Heart left ventricle (tissue), 16 donors: ENCODE measurements around the gene SULT1A4. TPM values are rescaled to one million over a fixed set of nuclear protein-coding genes. Genes with fewer than 3 reads are reported as not detected.
"Not testable (repeated sequence)": the region's sequence is repeated elsewhere in the genome, so short reads cannot be mapped to it uniquely, and the experiment has no call there.

ENCODE experiments used
- ATAC-seq, 4 donors: fragments of 200-7000 bp; cut with Tn5 transposase; one replicate each; pipeline ENCODE4 v1.9.1; 2020 to 2022; ENCODE audit warnings: moderate library complexity in 4 of 4, mild to moderate bottlenecking in 3 of 4, moderate number of reproducible peaks in 1 of 4
- DNase-seq, 5 donors: peaks; one replicate each; pipeline ENCODE4 v3.0.0-alpha.2; 2020
- H3K27ac ChIP-seq, 12 donors: fragments of 200-600 bp; sonication (generic) in 4 of 12; one replicate each; pipeline versions ENCODE4 v1.5.0 to v1.8.0; 2016 to 2022; ENCODE audit warnings: mild to moderate bottlenecking in 2 of 12
- H3K27me3 ChIP-seq, 9 donors: fragments of 200-600 bp; sonication (generic) in 2 of 9; one replicate each; pipeline versions ENCODE4 v1.5.1 to v1.8.0; 2016 to 2022; ENCODE audit warnings: mild to moderate bottlenecking in 3 of 9
- H3K36me3 ChIP-seq, 9 donors: fragments of 200-600 bp; sonication (generic) in 2 of 9; one replicate each; pipeline versions ENCODE4 v1.5.0 to v1.8.0; 2018 to 2022; ENCODE audit warnings: mild to moderate bottlenecking in 2 of 9
- H3K4me1 ChIP-seq, 12 donors: fragments of 200-600 bp; sonication (generic) in 4 of 12; one replicate each; pipeline versions ENCODE4 v1.5.0 to v1.8.0; 2016 to 2022; ENCODE audit warnings: mild to moderate bottlenecking in 3 of 12
- H3K4me3 ChIP-seq, 12 donors: fragments of 200-600 bp; sonication (generic) in 4 of 12; one replicate each; pipeline versions ENCODE4 v1.5.0 to v1.8.0; 2017 to 2022; ENCODE audit warnings: mild to moderate bottlenecking in 9 of 12, moderate library complexity in 4 of 12
- H3K9me3 ChIP-seq, 12 donors: fragments of 200-600 bp; sonication (generic) in 4 of 12; one replicate each; pipeline versions ENCODE4 v1.5.0 to v1.8.0; 2016 to 2022; ENCODE audit warnings: mild to moderate bottlenecking in 1 of 12
- WGBS, 4 donors: extraction: QIAGEN DNeasy Blood & Tissue Kit in 2 of 4; methylation state at CpG; one replicate each; pipeline versions ENCODE4 v1.1.5 to v1.1.7; 2013 to 2018; 5-methylcytosine and 5-hydroxymethylcytosine counted together
- intact Hi-C, 10 donors: fragments of 100-400 bp; cut with DNase I; formaldehyde crosslinking; loops; one replicate each; pipeline versions ENCODE4 v1.11.1 to v1.14.2; 2022
- polyA plus RNA-seq, 2 donors: library from polyadenylated mRNA; stranded (reverse); fragments of 200-250 nt; gene quantifications; one replicate each; pipeline ENCODE4 v1.2.3, GENCODE V29; 2013
- total RNA-seq, 9 donors: library from RNA; depleted of rRNA in 2 of 9; stranded (reverse); fragments of >200 nt in 2 of 9; fragmentation: NEBNext Ultra II Directional in 3 of 9; extraction: Animal tissue kit (Norgen Biotek cat#: 25700) in 3 of 9; gene quantifications; one replicate each; pipeline versions ENCODE4 v1.1.0 to v1.2.4, GENCODE V29; 2016 to 2023
- TF ChIP-seq, protein P1 (sequence below), 12 donors: fragments of 200-600 bp; sonication (generic) in 4 of 12; IDR thresholded peaks; one replicate each; pipeline versions ENCODE4 v1.5.0 to v1.8.0; 2018 to 2022; ENCODE audit warnings: antibody characterized with exemption in 12 of 12, mild to moderate bottlenecking in 5 of 12
- donor health status: ischemic (EF 13 %, LVEDD 7.1; RV severe dilation, severe dysfunction).
- donor health status: healthy with polysubstance abuse.
- donor health status: DM: no; HTN: yes; CAD: no.
- donor health status: DM: no; HTN: no; CAD: no.
- donor health status: ischemic (EF 25% LVEDD 6.9; RV normal size, moderate dysfunction).
- donor health status: ischemic (EF 25% LVEDD 5.7; RV mildly dilated, moderate dysfunction).
- donor health status: healthy.
- donor health status: DM: yes; HTN: yes; CAD: no.
- donor health status: ischemic (EF 35%, LVEDD 5.7; RV mildly dilated, moderate dysfunction).
- donor health status: nonischemic (EF 11% LVEDD 7.7; RV severe dilation, severe dysfunction).
- donor health status: DM: yes; HTN: yes; CAD: no.
- donor health status: PGD.
- donor health status: ischemic (EF 29% LVEDD 5.4; RV normal size, mild dysfunction).
- donor health status: nonischemic (EF 23%, LVEDD 6.1; RV moderate dilation, normal function).

The SULT1A4 gene
- total and polyA plus RNA-seq, 11 donors: 2.1 to 19.2 (median 7.4) TPM

GRCh38 chr16:29467654-29468366 lies 8.1 kb downstream of the SULT1A4 start:
- H3K9me3 ChIP-seq, H3K4me3 ChIP-seq, H3K27me3 ChIP-seq, DNase-seq, H3K36me3 ChIP-seq, intact Hi-C loops, H3K4me1 ChIP-seq, H3K27ac ChIP-seq: not testable (repeated sequence)
- WGBS, 4 donors: 38% methylated on average over 2 of the region's 10 CpGs; no CpG with 5 or more reads in 3 of the 4 donors
- peak in 3 of 4 donors; percentile 25 to 28 (median 25) for ATAC-seq

DNA sequence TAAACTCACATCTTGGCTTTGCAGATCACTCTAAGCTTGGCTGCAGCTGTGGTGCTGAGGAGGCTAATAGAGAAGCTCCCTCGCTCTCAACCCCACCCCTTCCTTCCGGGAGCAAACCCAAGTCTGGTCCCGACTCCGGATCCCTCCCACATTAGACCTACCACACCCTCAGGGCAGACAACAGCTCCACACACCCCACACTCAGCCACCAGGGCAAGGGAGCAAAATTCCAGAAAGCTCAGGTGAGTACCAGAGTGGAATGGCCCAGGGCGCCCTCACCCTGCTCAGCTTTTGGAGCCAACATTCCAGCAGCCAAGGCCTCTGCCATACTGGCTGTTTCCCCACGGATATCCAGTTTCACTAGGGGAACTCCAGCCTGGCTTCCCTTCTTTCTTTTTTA lies 9.9 kb downstream of the SULT1A4 start:
- H3K27me3 ChIP-seq, intact Hi-C loops, H3K36me3 ChIP-seq, H3K9me3 ChIP-seq, H3K4me1 ChIP-seq: not testable (repeated sequence)
- DNase-seq (peak; percentile 75 to 91 (median 82)), ATAC-seq (peak; percentile 81 to 94 (median 86))
- Histone ChIP-seq H3K4me3 (peak overlapping the region in 7 of 12 donors; percentile 7 to 48 (median 27)), H3K27ac (peak overlapping the region in 9 of 12 donors; percentile 47 to 84 (median 70))
- WGBS, 4 donors: 14 to 59% (median 42%) methylated on average over 2 to 5 of the region's 6 CpGs
- TF ChIP-seq, protein P1, sequence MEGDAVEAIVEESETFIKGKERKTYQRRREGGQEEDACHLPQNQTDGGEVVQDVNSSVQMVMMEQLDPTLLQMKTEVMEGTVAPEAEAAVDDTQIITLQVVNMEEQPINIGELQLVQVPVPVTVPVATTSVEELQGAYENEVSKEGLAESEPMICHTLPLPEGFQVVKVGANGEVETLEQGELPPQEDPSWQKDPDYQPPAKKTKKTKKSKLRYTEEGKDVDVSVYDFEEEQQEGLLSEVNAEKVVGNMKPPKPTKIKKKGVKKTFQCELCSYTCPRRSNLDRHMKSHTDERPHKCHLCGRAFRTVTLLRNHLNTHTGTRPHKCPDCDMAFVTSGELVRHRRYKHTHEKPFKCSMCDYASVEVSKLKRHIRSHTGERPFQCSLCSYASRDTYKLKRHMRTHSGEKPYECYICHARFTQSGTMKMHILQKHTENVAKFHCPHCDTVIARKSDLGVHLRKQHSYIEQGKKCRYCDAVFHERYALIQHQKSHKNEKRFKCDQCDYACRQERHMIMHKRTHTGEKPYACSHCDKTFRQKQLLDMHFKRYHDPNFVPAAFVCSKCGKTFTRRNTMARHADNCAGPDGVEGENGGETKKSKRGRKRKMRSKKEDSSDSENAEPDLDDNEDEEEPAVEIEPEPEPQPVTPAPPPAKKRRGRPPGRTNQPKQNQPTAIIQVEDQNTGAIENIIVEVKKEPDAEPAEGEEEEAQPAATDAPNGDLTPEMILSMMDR (IDR thresholded peaks at IDR 0.05): peak in 1 of 12 donors; percentile 15

DNA sequence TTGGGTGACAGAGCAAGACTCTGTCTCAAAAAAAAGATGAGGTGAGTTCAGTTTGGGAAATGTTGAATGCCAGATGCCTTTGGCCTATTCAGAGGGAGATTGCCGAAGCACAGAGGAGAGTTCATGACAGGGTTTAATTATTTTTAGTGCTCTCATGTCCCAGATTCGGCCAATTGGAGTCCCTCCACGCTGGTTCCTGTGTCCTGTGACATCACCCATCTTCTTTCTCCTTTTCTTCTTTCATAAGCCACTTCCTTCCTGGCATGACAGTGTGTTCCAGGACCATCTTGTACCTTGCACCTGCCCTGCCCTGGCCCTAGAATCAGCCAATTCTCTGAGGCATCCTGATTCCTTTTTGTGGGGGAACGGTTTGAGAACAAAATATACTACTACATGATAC lies 12.4 kb downstream of the SULT1A4 start:
- H3K4me1 ChIP-seq, H3K36me3 ChIP-seq, H3K27ac ChIP-seq, DNase-seq, ATAC-seq, H3K9me3 ChIP-seq, H3K27me3 ChIP-seq, H3K4me3 ChIP-seq, intact Hi-C loops: not testable (repeated sequence)
- no CpG with 5 or more reads among the region's 4 CpGs for WGBS, 4 donors

GRCh38 chr16:29482276-29482675 lies 22.6 kb downstream of the SULT1A4 start:
- H3K4me3 ChIP-seq, H3K27ac ChIP-seq, H3K36me3 ChIP-seq, H3K9me3 ChIP-seq, ATAC-seq, H3K4me1 ChIP-seq, intact Hi-C loops, H3K27me3 ChIP-seq: not testable (repeated sequence)
- DNase-seq: peak in 3 of 5 donors; percentile 1 to 55 (median 16)
- WGBS, 4 donors: 80 to 83% (median 82%) methylated on average over 5 to 7 of the region's 12 CpGs; no CpG with 5 or more reads in 1 of the 4 donors

DNA sequence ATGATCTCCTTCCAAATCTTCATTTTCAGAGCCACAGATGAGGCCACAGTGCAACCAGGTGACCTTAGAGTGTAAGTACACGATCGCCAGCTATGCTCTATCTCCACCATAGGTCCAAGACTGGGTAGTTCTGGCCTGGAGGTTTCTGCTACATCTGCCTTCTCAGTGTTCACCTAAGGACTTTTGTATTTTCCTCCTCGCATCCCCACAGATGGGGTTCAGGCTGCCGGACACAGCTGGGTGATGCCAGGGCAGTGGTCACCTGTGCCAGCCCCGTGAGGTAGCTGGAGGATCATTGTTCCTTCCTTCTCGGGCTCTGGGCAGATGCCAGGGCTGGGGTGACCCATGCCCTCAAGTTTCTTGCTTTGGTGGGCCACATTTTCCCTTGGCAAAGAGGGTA lies 46.6 kb downstream of the SULT1A4 start, which contains the start of gene NPIPB12:
TSS of gene NPIPB12 (minus strand) at position 101 of the 400 bp plus-strand sequence.
- H3K4me3 ChIP-seq, intact Hi-C loops, H3K4me1 ChIP-seq, H3K27ac ChIP-seq, ATAC-seq, H3K9me3 ChIP-seq, DNase-seq, H3K27me3 ChIP-seq, H3K36me3 ChIP-seq: not testable (repeated sequence)
- 93 to 98% methylated on average over 2 of the region's 6 CpGs; no CpG with 5 or more reads in 2 of the 4 donors for WGBS, 4 donors

Other genes with a start within 250 kb of the SULT1A4 start
- gene NPIPB11, start 53.2 kb upstream of the SULT1A4 start, total RNA-seq: 1 to 10 TPM in 1 of 9 donors, under 1 TPM in 8; 0.09 to 1.5 (median 0.42) TPM
- 1 to 10 TPM in 1 of 2 donors, under 1 TPM in 1; 0.40 to 1.4 TPM for gene NPIPB11, start 53.2 kb upstream of the SULT1A4 start, polyA plus RNA-seq
- gene BOLA2, start 5.6 kb upstream of the SULT1A4 start, total RNA-seq: 1 to 10 TPM; 2.2 to 6.4 (median 4.5) TPM
- gene BOLA2, start 5.6 kb upstream of the SULT1A4 start, polyA plus RNA-seq: 10 to 100 TPM; 15.2 to 16.3 TPM
- gene SLX1B, start 5.4 kb upstream of the SULT1A4 start, total RNA-seq: 10 to 100 TPM in 8 of 9 donors, 1 to 10 TPM in 1; 4.6 to 24.5 (median 14.4) TPM
- 10 to 100 TPM; 11.8 to 41.4 TPM for gene SLX1B, start 5.4 kb upstream of the SULT1A4 start, polyA plus RNA-seq
- gene NPIPB12, start 46.5 kb downstream of the SULT1A4 start, total RNA-seq: 10 to 100 TPM in 7 of 9 donors, 1 to 10 TPM in 2; 4.6 to 59.6 (median 14.1) TPM
- 10 to 100 TPM in 1 of 2 donors, 1 to 10 TPM in 1; 9.0 to 41.9 TPM for gene NPIPB12, start 46.5 kb downstream of the SULT1A4 start, polyA plus RNA-seq
- gene SPN, start 203.3 kb downstream of the SULT1A4 start, total RNA-seq: 10 to 100 TPM in 1 of 9 donors, 1 to 10 TPM in 6, under 1 TPM in 2; 0.44 to 17.0 (median 1.3) TPM
- gene SPN, start 203.3 kb downstream of the SULT1A4 start, polyA plus RNA-seq: 1 to 10 TPM in 1 of 2 donors, under 1 TPM in 1; 0.67 to 1.3 TPM
- gene QPRT, start 219.3 kb downstream of the SULT1A4 start, total RNA-seq: 10 to 100 TPM; 14.0 to 36.5 (median 23.6) TPM
- gene QPRT, start 219.3 kb downstream of the SULT1A4 start, polyA plus RNA-seq: 10 to 100 TPM in 1 of 2 donors, 1 to 10 TPM in 1; 3.6 to 19.6 TPM